Measurements from ENCODE around the gene FKBP4.

FKBP4 gene

DNA sequence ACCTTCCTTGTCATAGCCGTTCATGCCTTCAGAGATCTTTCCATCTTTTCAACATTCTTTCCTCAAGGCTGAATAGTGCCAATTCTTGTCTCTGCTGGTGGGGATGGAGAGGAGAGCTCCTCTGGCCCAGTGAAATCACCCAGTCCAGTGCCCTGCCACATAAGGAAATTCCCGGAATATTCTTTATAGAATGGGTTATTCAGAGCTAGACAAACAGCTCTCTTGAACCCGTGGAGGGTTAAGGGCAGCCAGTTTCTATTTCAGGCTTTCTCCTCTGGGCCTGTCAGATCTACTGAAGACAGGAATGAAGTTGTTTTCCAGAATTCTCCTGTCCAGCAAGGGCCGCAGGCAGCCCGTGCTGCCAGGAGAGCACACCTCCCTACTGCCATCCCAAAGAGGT is 48.2 kb downstream of the FKBP4 start:
- in situ Hi-C loops (cut with HindIII; ENCODE audit: low sequenced_read_pairs), result no loop called here

DNA sequence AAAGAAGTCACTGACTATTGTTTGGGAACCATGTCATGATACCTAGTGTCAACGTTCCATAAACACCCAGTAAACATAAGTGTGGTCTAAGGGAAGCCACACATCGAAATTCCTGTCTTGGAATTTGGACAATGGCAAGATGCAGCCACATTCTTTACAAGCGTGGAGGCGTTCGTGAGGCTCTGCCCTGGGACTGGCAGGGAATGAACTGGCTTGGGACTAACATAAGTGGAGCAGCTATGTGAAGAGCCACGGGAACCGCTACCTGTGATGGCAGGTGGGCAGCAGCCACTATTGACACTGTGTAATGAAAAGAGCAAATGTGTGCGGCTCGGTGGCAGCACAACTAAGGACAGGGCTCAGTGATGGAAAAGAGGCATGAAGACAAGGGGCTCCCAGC is 50.0 kb downstream of the FKBP4 start:
- in situ Hi-C loops (cut with HindIII; ENCODE audit: low sequenced_read_pairs), result no loop called here

DNA sequence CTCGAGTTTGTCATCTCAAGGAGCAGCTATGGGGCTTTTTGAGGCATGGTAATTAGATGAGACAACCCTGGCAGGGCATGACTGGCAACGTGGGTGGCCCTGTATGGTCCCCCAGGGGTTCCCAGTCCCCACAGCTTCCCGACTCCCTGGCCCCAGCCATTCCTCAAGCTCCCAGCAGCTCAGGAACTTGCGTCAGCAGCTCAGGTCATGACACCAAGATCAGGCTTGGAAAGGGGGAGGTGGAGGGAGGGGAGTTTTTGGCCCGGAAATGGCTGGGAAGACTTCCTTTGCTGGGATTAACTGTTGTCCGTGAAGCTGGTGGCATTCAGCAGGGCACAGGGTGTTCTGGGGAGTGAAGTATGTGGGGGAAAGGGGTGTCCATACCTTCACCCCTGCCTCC is 50.5 kb downstream of the FKBP4 start:
- in situ Hi-C loops (cut with HindIII; ENCODE audit: low sequenced_read_pairs), result no loop called here

DNA sequence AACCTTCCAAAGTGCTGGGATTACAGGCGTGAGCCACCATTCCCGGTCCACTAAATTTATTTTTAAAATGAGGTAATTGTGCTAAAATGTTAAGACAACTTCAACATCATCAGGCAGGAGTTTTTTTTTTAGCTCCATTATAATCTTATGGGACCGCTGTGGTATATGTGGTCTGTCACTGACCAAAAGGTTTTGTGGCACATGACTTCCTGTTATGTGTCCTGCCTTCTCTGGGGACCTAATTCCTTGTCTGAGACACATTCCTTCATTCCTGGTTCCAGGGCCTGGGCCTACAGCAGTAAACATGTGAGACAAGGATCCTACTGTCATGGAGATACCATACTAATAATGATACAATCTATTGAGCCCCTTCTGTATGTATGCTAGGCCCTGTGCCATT is 57.2 kb downstream of the FKBP4 start:
- in situ Hi-C loops (cut with HindIII; ENCODE audit: low sequenced_read_pairs), result no loop called here

DNA sequence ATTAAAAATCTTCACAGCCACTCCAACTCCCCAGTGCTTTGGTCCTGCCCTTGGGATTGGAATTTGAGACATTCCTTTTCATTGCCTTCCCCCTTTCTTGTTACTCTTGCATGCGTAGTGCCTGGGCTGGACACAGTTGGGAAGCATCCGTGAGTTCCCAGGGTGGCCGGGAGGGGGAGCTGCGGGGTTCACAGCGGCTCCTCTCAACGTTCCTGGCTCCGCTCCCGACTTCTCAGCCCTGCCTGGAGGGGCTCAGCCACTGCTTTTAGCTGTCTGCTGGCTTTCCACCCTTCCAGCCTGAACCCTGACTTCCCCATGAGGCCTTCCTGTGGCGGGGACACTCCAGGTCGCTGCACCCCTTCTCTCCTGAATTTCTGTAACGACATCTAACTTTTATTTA is 58.9 kb downstream of the FKBP4 start:
- in situ Hi-C loops (cut with HindIII; ENCODE audit: low sequenced_read_pairs), result no loop called here

Data from endothelial cell of hepatic sinusoid (primary cell).